Stimulated activated CD8-positive, alpha-beta memory T cell treated with anti-CD3 and anti-CD28 coated beads, Interleukin-7, amount 100 ng/mL, for 4 hours (primary cell): ENCODE results near the gene DEFB129.
A peak's percentile ranks its signal among the peaks of the same experiment; 100 is the strongest.
"Not testable (repeated sequence)": the region's sequence is repeated elsewhere in the genome, so short reads cannot be mapped to it uniquely, and the experiment has no call there.

Experiments used
- DNase-seq, 2 donors: peaks; one replicate each; pipeline ENCODE4 v3.0.0-alpha.2; 2020; ENCODE audit warnings: low read depth in 2 of 2

DEFB129 gene

DNA sequence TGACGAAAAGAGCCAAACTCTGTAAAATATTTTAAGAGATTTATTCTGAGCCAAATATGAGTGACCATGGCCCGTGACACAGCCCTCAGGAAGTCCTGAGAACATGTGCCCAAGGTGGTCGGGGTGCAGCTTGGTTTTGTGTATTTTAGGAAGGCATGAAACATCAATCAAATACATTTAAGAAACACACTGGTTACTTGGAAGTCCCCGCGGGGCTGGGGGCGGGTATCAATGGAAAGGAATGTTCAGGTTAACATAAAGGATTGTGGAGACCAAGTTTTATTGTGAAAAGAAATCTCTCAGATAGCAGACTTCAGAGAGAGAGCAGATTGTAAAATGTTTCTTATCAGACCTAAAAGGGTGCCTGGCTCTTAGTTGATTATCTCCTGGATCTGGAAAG is 26.4 kb downstream of the DEFB129 start:
- not testable (repeated sequence) for DNase-seq

DNA sequence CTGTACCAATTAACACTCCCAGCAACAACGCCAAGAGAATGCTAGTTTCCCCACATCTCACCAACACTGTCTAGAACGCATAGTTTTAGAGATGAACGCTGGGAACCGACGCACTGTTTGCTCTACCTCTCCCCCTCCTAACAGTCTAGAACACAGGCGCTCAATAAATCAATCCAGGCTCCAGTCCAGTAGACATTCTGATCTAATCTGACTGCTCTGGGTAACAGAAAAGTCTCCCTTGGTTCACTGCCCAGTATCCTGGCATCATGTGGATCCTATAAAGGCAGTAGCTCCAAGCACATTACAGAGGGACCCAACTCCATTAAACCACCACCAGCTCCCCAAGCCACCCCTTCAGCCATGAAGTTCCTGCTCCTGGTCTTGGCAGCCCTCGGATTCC is 30.4 kb downstream of the DEFB129 start, which contains the start of gene DEFB132:
Gene DEFB132, plus strand, starts transcription at position 306 of the 400 bp plus-strand sequence. Its CDS starts 55 bp downstream, at position 361.
- no peak for DNase-seq

DNA sequence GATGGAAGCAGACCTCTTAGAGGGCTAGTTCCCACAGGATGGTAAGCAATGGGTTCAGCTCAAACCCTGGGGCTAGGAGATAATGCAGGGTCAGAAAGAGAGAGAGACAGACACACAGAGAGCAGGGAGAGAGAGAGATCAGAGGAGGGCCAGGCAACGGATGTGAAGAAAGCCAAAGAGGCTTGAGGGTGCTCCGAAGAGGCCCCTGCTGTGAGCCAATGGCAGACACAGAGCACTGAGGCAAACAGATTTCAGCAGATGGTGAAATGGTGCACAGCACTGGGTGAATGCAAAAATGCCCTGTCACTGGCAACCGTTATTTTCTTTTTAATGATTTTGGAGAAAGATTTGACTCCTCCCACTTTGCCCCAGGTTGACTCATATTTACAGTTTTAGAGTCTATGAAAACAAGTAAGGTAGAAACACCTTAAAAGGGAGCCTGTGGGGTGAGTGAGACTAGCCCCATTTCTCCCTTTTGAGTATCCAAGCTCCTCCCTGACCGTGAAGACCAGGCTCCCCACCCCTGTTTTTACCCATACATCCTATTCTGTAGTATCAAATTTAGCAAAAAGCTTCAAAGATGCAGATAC is 31.3 kb downstream of the DEFB129 start:
- DNase-seq = no peak

DNA sequence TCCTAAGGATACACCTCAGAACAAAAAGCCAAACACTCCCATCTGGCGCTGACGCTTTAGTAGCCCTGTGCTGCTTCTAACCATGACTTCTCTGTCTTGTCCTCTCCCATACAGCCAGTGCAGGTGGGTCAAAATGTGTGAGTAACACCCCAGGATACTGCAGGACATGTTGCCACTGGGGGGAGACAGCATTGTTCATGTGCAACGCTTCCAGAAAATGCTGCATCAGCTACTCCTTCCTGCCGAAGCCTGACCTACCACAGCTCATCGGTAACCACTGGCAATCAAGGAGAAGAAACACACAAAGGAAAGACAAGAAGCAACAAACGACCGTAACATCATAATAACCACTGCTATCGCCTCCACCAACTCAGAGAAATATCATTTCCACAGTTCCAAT is 31.9 kb downstream of the DEFB129 start:
- DNase-seq = no peak

DNA sequence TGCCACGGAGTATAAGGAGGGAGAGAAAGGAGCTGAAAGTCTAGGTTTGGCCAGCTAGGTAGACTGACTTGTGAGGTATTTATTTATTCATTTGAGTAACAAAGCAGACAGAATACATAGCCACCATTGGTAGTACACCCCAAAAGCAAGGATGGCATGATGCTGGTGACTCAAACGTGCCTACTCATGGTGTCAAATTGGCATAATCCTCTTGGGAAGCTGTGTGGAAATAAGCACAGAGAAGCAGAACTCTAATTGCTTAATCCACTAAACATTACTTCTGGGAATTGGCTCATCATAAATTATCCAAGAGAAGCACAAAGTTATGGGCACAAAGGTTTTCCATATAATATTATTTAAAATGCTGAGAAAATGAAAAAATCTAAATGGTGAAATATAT is 32.9 kb downstream of the DEFB129 start:
- no peak for DNase-seq

DNA sequence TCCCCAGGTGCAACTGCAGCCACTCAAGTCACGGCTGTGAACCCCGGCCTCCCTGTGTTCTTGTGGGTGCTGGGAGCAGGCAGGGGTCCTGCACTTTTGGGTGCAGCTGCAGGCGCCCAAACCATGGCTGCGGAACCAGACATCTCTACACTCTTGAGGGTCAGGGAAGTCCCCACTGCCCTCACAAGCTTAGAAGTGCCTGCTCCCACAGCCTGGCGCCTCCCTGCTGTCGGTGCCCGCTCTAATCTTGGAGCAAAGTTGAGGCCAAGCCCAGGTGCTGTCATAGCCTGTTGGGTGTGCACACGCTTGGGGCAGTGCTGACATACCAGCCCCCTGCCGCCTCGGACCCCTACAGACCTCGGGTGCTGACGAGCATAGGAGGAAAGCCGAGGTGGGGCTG is 36.6 kb downstream of the DEFB129 start:
- no peak for DNase-seq

DNA sequence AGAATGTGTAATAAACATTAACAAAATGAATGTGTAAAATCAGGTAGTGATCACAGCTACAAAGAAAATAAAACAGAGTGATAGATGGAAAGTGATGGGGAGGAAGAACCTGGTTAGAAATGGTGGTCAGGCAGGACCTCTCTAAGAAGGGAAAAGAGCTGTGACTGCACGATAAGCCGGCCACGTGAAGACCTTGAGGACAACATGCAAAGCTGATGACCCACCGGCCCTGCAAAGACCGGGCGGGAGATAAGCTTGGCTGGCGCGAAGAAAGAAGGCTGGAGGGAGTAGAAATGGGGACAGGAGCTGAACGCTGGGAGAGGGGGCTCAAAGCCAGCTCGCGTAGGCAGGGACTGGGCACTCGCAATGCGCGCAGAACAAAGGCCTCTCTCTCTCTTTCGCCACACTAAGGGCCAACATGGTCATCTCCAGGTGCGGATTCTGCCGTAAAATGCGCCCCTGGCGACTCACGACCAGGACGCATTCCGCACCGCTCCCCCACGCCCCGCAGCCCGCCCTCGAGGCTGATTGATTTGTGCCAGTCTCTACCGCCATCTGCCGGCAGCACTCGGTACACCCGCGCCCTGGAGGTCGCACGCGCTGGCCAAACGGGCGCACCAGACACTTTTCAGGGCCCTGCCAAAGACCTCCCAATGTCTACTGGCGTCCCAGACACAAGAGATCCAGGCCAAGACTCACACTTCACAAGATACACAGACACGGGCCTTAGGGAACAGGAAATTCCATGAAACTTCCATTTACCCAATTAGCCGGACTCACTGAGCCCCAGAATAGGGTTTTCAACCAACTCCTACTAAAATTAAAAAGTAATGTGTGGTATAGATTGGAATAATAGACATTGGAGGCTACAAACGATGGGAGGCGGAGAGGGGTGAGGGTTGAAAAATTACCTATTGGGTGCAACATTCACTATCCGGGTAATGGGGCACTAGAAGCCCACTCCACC is 39.8 kb downstream of the DEFB129 start:
- DNase-seq = peak; percentile 70 to 77

DNA sequence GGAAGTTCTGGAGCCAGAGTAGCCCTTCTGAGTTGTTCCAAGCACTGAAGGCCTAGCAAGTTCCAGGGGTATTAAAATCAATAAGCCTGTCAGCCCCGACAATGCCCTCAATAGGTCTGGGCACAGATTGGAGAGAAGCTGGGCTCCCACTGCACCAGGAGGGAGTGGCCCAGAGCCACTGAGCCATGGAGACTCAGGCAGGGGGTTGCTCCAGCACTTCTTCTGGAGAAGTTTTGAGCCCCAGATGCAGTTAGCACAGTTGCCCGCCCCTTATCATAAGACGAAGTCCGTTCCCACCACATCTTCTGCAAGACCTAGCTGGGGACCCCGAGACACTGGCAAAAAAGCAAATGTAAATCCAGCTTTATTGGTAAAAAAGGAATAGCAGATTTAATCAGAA is 43.5 kb downstream of the DEFB129 start:
- DNase-seq = no peak

DNA sequence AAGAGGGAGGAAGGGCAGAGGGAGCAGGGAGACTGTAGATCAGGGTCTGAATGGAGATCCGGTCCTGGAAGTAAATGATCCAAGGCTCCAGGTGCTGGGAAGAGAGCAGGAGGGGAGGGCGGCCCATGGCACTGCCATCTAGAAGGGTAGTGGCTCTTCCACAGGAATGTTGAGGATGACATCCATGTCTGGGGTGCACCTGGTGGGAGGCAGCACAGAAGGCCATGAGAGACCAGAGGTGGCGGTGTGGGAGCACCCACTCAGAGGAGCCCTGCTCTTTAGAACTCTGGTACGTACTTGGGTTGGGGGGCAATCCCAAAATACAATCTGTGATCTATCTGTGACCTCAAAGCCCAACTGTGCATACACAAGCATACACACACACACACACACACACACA is 44.0 kb downstream of the DEFB129 start:
- DNase-seq = no peak

DNA sequence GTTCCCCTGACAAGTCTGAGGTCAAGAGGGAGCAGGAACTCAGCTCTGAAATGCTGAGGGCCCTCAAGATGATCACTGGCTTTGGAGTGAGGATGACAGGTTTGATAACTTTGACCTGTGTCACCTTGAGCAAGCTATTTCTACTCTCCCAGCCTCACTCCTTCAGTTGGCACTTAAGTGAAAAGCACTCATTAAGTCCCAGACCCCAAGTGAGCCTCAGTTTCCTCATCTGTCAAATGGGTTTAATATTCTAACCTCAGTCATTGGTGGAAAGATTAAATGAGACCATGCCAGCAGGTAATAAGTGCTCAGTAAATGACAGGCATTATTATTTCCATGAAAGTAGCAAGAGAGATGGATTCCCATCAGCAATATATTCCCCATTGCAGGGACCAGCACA is 44.5 kb downstream of the DEFB129 start:
- no peak for DNase-seq

DNA sequence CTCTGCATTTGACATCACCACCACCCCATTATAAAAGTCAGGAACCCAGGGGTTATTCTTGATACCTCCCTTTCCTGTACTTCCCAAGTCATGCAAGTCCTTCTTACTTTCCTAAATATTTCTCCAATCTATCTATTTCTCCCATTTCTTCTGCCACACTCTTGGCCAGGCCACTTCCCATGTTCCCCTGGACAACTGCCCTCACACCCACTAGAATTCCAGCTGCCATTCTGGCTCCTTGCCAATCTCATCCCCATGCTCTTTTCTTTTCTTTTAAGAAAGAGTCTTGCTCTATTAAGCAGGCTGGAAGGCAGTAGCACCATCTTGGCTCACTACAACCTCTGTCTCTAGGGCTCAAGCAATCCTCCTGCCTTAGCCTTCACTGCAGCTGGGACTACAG is 45.7 kb downstream of the DEFB129 start:
- DNase-seq = no peak

DNA sequence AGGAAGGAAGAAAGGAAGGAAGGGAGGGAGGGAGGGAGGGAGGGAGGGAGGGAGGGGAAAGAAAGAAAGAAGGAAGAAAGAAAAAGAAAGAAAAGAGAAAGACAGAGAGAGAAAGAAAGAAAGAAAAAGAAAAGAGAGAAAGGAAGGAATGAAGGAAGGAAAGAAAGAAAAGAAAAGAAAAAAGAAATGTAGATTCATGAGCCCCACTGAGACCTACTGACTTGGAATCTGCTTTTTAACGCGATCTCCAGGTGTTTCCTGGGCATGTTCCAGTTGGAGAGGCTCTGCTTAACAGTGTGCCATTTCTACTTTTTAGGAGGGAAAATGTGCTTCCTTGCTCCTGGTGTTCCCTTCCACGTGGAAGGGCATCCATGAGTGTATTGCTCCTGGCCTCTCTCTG is 46.8 kb downstream of the DEFB129 start:
- no peak for DNase-seq

DNA sequence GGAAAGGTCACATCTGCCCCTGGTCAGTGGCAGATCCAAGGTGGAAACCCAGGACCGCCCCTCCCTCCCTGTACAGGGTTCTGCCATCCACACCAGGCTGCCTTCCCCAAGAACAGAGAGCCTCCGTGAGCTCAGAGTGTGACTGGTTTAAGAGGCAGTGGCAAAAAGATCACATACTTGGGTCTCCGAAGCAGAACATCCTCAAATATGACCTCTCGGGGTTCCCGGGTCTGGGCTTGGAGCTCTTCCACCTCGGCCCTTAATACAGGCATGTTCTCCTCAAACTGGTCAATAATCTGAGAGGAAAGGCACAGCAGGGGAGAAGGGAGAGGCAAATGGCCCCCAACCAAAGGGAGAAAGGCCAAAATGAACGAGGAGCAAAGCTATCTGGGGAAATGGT is 48.7 kb downstream of the DEFB129 start:
- DNase-seq = no peak

DNA sequence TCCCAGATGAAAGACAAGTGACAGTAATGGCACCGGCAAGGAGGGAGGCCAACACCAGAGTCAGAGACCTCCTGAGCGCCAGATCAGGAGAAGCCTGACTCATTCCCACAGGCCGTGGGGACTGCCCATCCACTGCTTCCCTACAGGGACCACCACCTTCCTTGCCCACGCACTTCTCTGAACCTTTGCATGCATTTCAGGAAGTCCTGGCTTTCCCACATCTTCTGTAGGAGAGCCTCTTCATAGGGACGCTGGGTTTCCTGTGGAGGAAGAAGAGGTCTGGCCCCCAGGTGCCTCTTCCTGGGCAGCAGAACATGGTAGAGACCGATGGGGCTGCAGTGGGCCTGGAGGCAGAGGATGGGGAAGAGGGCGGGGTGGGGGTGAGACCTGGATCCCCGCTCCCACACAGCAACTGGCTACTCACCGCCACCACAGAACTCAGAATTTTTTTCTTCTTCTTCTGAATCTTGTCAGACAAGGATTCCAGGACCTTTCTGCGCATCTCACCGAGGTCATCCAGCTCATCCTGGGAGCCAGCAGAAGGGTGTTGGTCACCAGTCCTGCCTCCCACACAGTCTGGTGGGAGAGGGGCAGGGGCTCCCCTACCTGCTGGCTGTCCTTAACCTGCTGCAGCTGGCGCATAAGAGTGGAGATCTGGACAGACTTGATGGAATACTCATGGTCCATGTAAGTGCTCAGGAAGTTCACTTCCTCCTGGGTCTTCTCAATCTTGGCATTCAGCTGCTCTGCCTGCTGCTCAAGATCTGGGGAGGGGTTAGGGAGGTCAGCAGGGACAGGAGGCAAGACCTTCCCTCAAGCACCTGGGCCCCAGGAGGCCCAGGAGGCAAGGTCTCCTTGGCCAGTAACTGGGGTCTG is 49.8 kb downstream of the DEFB129 start:
- no peak for DNase-seq

DNA sequence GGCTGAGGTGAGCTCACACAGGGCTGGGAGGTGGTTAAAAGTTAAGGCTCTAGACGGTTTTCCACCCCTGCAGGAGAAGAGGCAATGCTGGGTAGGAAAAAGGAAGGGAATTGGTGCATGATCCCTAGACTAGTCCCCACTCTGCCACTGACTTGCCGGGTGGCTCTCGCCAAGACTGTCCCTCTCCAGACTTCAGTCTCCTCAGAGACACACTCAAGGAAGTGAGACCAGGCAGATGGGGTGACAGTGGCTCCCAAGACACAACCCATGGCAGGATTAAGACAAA is 50.4 kb downstream of the DEFB129 start:
- no peak for DNase-seq

DNA sequence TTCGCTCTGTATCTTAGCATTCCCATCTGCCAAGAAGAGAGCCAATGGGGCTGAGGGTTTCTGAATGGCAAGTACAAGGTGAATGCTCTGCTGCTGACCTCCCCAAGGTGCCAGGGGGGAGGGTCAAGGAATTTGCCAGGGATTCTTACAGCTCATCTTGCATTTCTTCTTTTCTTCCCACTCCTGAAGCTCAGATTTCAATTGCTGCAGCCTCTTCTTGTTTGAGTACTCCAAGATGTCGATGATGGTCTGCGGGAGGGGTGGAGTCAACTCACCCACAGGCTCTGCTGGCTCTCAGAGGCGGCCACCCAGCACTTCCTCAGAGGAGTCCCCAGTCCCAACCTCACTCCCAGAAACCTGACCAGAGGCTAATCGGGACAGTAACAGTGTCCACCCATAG is 51.1 kb downstream of the DEFB129 start:
- DNase-seq = no peak

DNA sequence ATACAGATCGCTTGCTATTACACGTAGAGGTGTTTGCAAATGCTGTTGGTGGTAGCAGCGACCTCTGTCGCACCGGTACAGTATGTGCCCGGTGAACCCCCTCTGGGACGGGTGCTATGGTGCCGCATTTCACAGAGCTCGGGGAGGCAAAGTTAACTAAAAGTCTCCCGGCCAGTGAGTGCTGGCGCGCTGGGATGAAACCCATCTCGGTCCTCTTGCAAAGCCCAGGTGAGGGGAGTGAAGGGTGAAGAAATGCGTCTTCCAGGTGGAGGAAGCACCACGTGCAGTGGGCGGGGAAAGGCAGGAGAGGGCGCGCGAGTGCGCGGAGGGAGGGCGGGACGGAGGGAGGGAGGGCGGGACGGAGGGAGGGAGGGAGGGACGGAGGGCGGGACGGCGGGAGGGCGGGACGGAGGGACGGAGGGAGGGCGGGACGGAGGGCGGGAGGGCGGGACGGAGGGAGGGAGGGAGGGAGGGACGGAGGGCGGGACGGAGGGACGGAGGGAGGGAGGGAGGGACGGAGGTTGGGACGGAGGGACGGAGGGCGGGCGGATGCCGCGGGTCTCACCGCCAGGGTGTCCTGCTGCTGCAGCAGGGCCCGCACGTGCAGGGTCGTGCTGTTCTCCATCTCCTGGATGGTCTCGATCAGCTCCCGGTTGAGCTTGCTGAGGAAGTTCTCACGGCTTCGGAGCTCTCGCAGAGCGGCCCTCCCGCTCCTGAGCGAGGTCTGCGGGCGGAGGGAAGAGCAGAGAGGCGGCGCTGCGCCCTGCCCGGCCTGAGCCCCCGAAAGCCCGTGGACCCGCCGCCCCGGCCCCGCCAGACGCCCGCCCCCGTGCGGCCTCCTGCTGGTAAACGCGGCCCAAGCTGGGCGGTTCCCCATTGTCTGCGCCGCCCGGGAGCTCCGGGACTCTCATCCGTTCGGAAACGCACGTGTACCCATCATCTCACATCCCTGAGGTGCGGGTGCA is 51.8 kb downstream of the DEFB129 start:
- DNase-seq = no peak
